HepG2 (cell line): ENCODE data around the gene MORC1. TPM values are rescaled to one million over a fixed set of nuclear protein-coding genes. Genes with fewer than 3 reads are reported as not detected.

Experiments
- ATAC-seq: fragments of 200-7000 bp; cut with Tn5 transposase; 3 replicates; pipeline ENCODE4 v1.9.1; 2020; ENCODE audit warnings: mild to moderate bottlenecking, moderate library complexity
- BruUV-seq: library from RNA; stranded (reverse); fragments of 400-500 nt; replicated peaks from 2 replicates; lab custom pipeline; 2021; lab: Mats Ljungman, UMichigan
- CTCF ChIA-PET: fragments of 300-600 bp; formaldehyde crosslinking; extraction: SDS; loops from one replicate; lab custom pipeline; 2021; ENCODE audit warnings: low total read pairs, inconsistent platforms, low intra/inter-chr PET ratio; lab: Yijun Ruan, JAX
- POLR2A ChIA-PET: fragments of 350-600 bp; sonication (Branson Sonifier 250); formaldehyde crosslinking; loops from one replicate; lab custom pipeline; 2020; ENCODE audit warnings: antibody characterized with exemption, inconsistent platforms; lab: Yijun Ruan, JAX
- DNase-seq: peaks from one replicate; pipeline ENCODE4 v3.0.0-alpha.2; 2015; ENCODE audit warnings: low spot score
- FAIRE-seq: peaks from 3 replicates; lab custom pipeline; 2011; peaks lifted over from hg19 to GRCh38; lab: Jason Lieb, UNC
- H2AFZ ChIP-seq: one replicate; pipeline ENCODE4 v1.6.1; 2011; ENCODE audit warnings: low read length, inconsistent platforms
- H3K27ac ChIP-seq: fragments of 300-600 bp; 3 replicates; pipeline ENCODE4 v1.8.0; 2011; ENCODE audit warnings: mixed run types, mild to moderate bottlenecking, mixed read lengths, low read length, inconsistent platforms; ENCODE audit not compliant: insufficient read depth; ENCODE audit errors: extremely low read length
- H3K27me3 ChIP-seq, 2 experiments: fragments of 200-600 bp in 1 of 2; 2 replicates in 1 of 2; 3 replicates in 1 of 2; pipeline versions ENCODE4 v1.6.0 to v1.8.0; 2011; ENCODE audit warnings: low read length in 2 of 2, mild to moderate bottlenecking in 2 of 2, moderate library complexity in 2 of 2, inconsistent platforms in 1 of 2; ENCODE audit not compliant: insufficient read depth in 2 of 2, control insufficient read depth in 1 of 2
- H3K36me3 ChIP-seq, 2 experiments: fragments of 200-600 bp in 1 of 2; replicated peaks in 1 of 2; 2 replicates in 1 of 2; 3 replicates in 1 of 2; pipeline versions ENCODE4 v1.5.1 to v1.8.0; 2011; ENCODE audit warnings: low read length in 2 of 2, inconsistent platforms in 1 of 2; ENCODE audit not compliant: insufficient read depth in 2 of 2, control insufficient read depth in 1 of 2
- H3K4me1 ChIP-seq: 2 replicates; pipeline ENCODE4 v1.5.1; 2012; ENCODE audit warnings: low read length, inconsistent platforms; ENCODE audit not compliant: insufficient read depth
- H3K4me2 ChIP-seq: 2 replicates; pipeline ENCODE4 v1.6.0; 2011; ENCODE audit warnings: low read depth, low read length, inconsistent platforms
- H3K4me3 ChIP-seq, 3 experiments: fragments of 200-600 bp in 1 of 3; sonication (generic), shearing (Covaris generic) in 1 of 3; replicated peaks in 1 of 3; 2 replicates each; pipeline ENCODE4 v1.5.1; 2011 to 2016; ENCODE audit warnings: low read length in 3 of 3, inconsistent platforms in 2 of 3, low read depth in 2 of 3, mild to moderate bottlenecking in 2 of 3, control low read depth in 1 of 3, mixed read lengths in 1 of 3; ENCODE audit not compliant: insufficient read depth in 1 of 3
- H3K79me2 ChIP-seq: one replicate; pipeline ENCODE4 v1.6.1; 2011; ENCODE audit warnings: low read length, inconsistent platforms; ENCODE audit not compliant: insufficient read depth
- H3K9ac ChIP-seq: 2 replicates; pipeline ENCODE4 v1.6.0; 2011; ENCODE audit warnings: mild to moderate bottlenecking, low read depth, low read length, inconsistent platforms; ENCODE audit not compliant: insufficient read depth
- H3K9me3 ChIP-seq: 2 replicates; pipeline ENCODE4 v1.5.1; 2012; ENCODE audit warnings: mild to moderate bottlenecking, low read length
- H4K20me1 ChIP-seq: 2 replicates; pipeline ENCODE4 v1.6.0; 2011; ENCODE audit warnings: inconsistent platforms, mild to moderate bottlenecking, low read length, moderate library complexity; ENCODE audit not compliant: insufficient read depth
- JUNB ChIP-seq: sonication (generic); formaldehyde crosslinking; IDR thresholded peaks from 2 replicates; pipeline ENCODE4 v1.8.0; 2022; ENCODE audit warnings: missing genetic modification reagents, mild to moderate bottlenecking, borderline replicate concordance
- PCBP2 ChIP-seq: fragments of 200-400 bp; formaldehyde crosslinking; optimal IDR thresholded peaks from 2 replicates; pipeline ENCODE3; 2018; ENCODE audit warnings: low read length, low read depth; ENCODE audit not compliant: poor library complexity, severe bottlenecking
- SCMH1 ChIP-seq: sonication (generic); formaldehyde crosslinking; IDR thresholded peaks from 2 replicates; pipeline ENCODE4 v1.9.0; 2021; ENCODE audit warnings: missing genetic modification reagents, mild to moderate bottlenecking, borderline replicate concordance
- ZNF142 ChIP-seq: sonication (generic); formaldehyde crosslinking; IDR thresholded peaks from 2 replicates; pipeline ENCODE4 v1.4.0; 2020; ENCODE audit warnings: missing genetic modification reagents
- ZNF780A ChIP-seq: sonication (generic); formaldehyde crosslinking; IDR thresholded peaks from 2 replicates; pipeline ENCODE4 v1.8.0; 2022; ENCODE audit warnings: mild to moderate bottlenecking, missing genetic modification reagents, moderate library complexity
- in situ Hi-C: cut with HindIII; loops from 2 replicates; pipeline ENCODE4 v1.10.0; 2017; ENCODE audit warnings: low pct_unique_long_range_greater_than_20kb; ENCODE audit not compliant: extremely low pct_ligation_motif_present
- intact Hi-C: fragments of 100-400 bp; cut with micrococcal nuclease; formaldehyde crosslinking; loops from one replicate; pipeline ENCODE4 v1.10.0; 2022; ENCODE audit not compliant: unreplicated experiment
- polyA plus RNA-seq, 8 experiments: library from polyadenylated mRNA; depleted of rRNA in 3 of 8; stranded (reverse) in 7 of 8; unstranded in 1 of 8; fragments of >200 nt; fragmentation: Illumina TruSeq in 4 of 8; extraction: Trizol in 4 of 8; gene quantifications; 2 replicates each; pipeline versions ENCODE4 v1.2.1 to v1.2.3, GENCODE V29; 2011 to 2016; ENCODE audit warnings: low read depth in 4 of 8, missing spikeins in 1 of 8, mixed read lengths in 1 of 8; ENCODE audit not compliant: insufficient read depth in 1 of 8
- total RNA-seq, 5 experiments: library from RNA; depleted of rRNA; stranded (reverse); fragments of >200 nt; fragmentation: Illumina TruSeq; extraction: Trizol; gene quantifications; 2 replicates each; pipeline ENCODE4 v1.2.3, GENCODE V29; 2016; ENCODE audit warnings: low read depth in 1 of 5
- TF ChIP-seq, protein P1 (sequence below): sonication (generic); formaldehyde crosslinking; IDR thresholded peaks from 2 replicates; pipeline ENCODE4 v1.5.1; 2020; ENCODE audit warnings: mild to moderate bottlenecking, missing genetic modification reagents
- TF ChIP-seq, protein P2 (sequence below): sonication (generic); formaldehyde crosslinking; IDR thresholded peaks from 2 replicates; pipeline ENCODE4 v1.5.0; 2020; ENCODE audit warnings: missing genetic modification reagents
- TF ChIP-seq, protein P3 (sequence below): fragments of 450-650 bp; IDR thresholded peaks from 2 replicates; pipeline ENCODE4 v1.6.1; 2017; ENCODE audit warnings: mild to moderate bottlenecking
- TF ChIP-seq, protein P4 (sequence below): sonication (generic); formaldehyde crosslinking; IDR thresholded peaks from 2 replicates; pipeline ENCODE4 v1.4.0; 2020; ENCODE audit warnings: missing genetic modification reagents, borderline replicate concordance

MORC1 gene
- total and polyA plus RNA-seq, 2 of the 13 experiments (the other 11 are each of a cell fraction or from before 2014, with no cell fraction given): not detected

GRCh38 chr3:109093561-109093960 lies 24.4 kb downstream of the MORC1 start:
- H3K27me3 ChIP-seq: no peaks in the 10 kb centered on the region
- no peaks in the 10 kb centered on the region for H4K20me1 ChIP-seq
- CTCF ChIA-PET: no interaction called here
- in situ Hi-C loops (no loop called here), intact Hi-C loops (no loop called here)
- no peaks in the 10 kb centered on the region for H3K36me3 ChIP-seq
- H3K4me2 ChIP-seq: no peak overlapping the region
- no peak for DNase-seq
- no peak for FAIRE-seq
- H3K9me3 ChIP-seq: no peaks in the 10 kb centered on the region
- POLR2A ChIA-PET: no interaction called here
- no TSS peak for BruUV-seq
- no peaks in the 10 kb centered on the region for H3K4me1 ChIP-seq
- no peak for ATAC-seq
- H3K27ac ChIP-seq: no peak overlapping the region
- H3K4me3 ChIP-seq: no peak overlapping the region
- H3K9ac ChIP-seq: no peak overlapping the region
- no peaks in the 10 kb centered on the region for H3K79me2 ChIP-seq
- no peak overlapping the region for H2AFZ ChIP-seq
- no peak for TF ChIP-seq JUNB (CRISPR knock-in tag)
- no peak for TF ChIP-seq ZNF780A
- TF ChIP-seq, protein P1, sequence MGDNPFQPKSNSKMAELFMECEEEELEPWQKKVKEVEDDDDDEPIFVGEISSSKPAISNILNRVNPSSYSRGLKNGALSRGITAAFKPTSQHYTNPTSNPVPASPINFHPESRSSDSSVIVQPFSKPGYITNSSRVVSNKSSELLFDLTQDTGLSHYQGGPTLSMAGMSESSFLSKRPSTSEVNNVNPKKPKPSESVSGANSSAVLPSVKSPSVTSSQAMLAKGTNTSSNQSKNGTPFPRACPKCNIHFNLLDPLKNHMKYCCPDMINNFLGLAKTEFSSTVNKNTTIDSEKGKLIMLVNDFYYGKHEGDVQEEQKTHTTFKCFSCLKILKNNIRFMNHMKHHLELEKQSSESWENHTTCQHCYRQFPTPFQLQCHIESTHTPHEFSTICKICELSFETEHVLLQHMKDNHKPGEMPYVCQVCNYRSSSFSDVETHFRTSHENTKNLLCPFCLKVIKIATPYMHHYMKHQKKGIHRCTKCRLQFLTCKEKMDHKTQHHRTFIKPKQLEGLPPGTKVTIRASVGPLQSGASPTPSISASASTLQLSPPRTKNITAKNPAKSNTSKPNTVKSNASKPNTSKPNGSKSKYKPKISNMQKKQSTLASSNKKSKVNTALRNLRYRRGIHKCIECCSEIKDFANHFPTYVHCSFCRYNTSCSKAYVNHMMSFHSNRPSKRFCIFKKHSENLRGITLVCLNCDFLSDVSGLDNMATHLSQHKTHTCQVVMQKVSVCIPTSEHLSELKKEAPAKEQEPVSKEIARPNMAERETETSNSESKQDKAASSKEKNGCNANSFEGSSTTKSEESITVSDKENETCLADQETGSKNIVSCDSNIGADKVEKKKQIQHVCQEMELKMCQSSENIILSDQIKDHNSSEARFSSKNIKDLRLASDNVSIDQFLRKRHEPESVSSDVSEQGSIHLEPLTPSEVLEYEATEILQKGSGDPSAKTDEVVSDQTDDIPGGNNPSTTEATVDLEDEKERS: no peak
- TF ChIP-seq, protein P2, sequence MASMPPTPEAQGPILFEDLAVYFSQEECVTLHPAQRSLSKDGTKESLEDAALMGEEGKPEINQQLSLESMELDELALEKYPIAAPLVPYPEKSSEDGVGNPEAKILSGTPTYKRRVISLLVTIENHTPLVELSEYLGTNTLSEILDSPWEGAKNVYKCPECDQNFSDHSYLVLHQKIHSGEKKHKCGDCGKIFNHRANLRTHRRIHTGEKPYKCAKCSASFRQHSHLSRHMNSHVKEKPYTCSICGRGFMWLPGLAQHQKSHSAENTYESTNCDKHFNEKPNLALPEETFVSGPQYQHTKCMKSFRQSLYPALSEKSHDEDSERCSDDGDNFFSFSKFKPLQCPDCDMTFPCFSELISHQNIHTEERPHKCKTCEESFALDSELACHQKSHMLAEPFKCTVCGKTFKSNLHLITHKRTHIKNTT (CRISPR knock-in tag): no peak
- TF ChIP-seq PCBP2: no peak
- no peak for TF ChIP-seq SCMH1 (CRISPR knock-in tag)
- TF ChIP-seq, protein P3, sequence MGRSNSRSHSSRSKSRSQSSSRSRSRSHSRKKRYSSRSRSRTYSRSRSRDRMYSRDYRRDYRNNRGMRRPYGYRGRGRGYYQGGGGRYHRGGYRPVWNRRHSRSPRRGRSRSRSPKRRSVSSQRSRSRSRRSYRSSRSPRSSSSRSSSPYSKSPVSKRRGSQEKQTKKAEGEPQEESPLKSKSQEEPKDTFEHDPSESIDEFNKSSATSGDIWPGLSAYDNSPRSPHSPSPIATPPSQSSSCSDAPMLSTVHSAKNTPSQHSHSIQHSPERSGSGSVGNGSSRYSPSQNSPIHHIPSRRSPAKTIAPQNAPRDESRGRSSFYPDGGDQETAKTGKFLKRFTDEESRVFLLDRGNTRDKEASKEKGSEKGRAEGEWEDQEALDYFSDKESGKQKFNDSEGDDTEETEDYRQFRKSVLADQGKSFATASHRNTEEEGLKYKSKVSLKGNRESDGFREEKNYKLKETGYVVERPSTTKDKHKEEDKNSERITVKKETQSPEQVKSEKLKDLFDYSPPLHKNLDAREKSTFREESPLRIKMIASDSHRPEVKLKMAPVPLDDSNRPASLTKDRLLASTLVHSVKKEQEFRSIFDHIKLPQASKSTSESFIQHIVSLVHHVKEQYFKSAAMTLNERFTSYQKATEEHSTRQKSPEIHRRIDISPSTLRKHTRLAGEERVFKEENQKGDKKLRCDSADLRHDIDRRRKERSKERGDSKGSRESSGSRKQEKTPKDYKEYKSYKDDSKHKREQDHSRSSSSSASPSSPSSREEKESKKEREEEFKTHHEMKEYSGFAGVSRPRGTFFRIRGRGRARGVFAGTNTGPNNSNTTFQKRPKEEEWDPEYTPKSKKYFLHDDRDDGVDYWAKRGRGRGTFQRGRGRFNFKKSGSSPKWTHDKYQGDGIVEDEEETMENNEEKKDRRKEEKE: no peak
- TF ChIP-seq, protein P4, sequence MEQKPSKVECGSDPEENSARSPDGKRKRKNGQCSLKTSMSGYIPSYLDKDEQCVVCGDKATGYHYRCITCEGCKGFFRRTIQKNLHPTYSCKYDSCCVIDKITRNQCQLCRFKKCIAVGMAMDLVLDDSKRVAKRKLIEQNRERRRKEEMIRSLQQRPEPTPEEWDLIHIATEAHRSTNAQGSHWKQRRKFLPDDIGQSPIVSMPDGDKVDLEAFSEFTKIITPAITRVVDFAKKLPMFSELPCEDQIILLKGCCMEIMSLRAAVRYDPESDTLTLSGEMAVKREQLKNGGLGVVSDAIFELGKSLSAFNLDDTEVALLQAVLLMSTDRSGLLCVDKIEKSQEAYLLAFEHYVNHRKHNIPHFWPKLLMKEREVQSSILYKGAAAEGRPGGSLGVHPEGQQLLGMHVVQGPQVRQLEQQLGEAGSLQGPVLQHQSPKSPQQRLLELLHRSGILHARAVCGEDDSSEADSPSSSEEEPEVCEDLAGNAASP (CRISPR knock-in tag): no peak
- TF ChIP-seq ZNF142 (CRISPR knock-in tag): no peak
